HG02642 (cell line): ENCODE data around the gene IGHMBP2.
"Not testable (repeated sequence)": the region's sequence is repeated elsewhere in the genome, so short reads cannot be mapped to it uniquely, and the experiment has no call there.

Experiments used
- ATAC-seq: cut with Tn5 transposase; IDR thresholded peaks from one replicate; pipeline ENCODE4 v1.9.1; 2021; ENCODE audit warnings: mild to moderate bottlenecking; ENCODE audit not compliant: unreplicated experiment, poor library complexity

The IGHMBP2 gene

GRCh38 chr11:68903288-68904247 is at the start of gene IGHMBP2, which contains the start of gene MRPL21:
Gene IGHMBP2 (plus strand): TSS chr11:68903891. CDS start chr11:68903953, 62 bp downstream.
Gene MRPL21 (minus strand): TSS chr11:68903832. CDS start chr11:68903810, 22 bp downstream.
- ATAC-seq = peak; percentile 87

GRCh38 chr11:68854273-68854958 is 49.3 kb upstream of the IGHMBP2 start:
- ATAC-seq = no peak

GRCh38 chr11:68855205-68855981 is 48.3 kb upstream of the IGHMBP2 start:
- ATAC-seq = no peak

GRCh38 chr11:68856425-68857030 is 47.2 kb upstream of the IGHMBP2 start:
- not testable (repeated sequence) for ATAC-seq

GRCh38 chr11:68857037-68857586 is 46.6 kb upstream of the IGHMBP2 start:
- no peak for ATAC-seq

DNA sequence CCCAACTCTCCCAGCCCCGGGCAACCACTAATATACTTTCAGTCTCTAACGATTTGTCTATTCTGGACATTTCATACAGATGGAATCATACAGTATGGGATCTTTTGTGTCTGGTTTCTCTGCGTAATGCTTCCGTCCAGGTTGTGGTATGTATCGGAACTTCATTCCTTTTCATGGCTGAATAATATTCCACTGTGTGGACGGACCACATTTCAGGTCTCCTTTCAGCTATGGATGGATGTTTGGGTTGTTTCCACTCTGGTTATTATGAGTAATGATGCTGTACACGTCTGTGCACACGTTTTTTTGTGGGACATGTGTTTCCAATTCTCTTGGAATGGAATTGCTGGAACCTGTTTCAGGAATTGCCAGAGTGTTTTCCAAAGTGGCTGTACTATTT is 44.6 kb upstream of the IGHMBP2 start:
- ATAC-seq = no peak

GRCh38 chr11:68862421-68862820 is 41.3 kb upstream of the IGHMBP2 start:
- no peak for ATAC-seq

DNA sequence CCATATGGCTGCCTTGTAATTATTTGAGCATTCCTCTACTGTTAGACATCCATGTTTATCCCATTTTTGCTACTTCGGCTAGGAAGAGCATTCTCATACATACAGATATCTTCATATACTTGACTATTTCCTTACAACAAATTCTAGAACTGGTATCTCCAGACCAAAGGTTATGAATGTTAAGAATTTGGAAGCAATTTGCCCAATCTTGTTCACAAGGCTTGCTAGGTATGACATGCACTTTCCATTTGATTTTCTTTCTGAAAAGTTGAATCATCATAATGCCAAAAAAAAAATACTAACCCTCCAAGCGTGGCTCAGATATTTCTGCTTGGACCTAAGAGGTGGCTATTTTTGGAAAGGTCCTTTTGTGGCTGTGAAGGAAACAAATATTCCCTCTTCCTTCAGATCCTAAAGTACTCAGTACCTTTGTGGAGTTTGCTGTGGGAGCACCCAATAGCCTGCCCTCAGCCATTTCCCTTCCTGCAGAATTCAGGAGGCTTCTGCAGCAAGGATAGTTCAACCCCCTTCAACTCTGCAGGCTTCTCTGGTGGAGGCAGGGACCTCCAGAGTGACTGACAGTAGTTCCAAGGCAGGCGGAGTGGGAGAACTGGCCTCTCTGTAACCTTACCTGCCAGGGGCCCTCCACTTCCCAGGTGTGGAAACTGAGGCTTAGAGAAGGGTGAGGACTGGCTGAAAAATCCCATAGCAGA is 40.0 kb upstream of the IGHMBP2 start:
- no peak for ATAC-seq

- ATAC-seq = no peak
These were observed 38.5 kb upstream of the IGHMBP2 start for GRCh38 chr11:68865241-68865640.

DNA sequence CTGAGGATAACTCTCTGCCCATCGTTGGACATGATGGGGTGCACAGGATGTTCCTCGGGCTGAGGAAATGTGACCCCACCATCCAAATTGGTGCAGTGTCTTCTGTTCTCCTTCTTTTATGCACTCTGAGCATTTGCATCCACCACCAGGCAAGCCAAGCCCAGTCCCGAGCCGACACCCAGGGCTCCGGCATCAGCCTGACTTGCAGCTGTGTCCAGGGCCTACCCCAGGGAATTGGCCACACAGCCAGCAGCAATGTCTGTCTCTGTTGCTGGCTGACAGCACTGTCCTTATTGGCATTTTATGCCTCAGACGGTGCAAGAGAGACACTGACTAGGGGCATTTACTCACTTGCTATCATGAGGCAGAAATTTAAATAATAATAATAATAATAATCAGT is 36.6 kb upstream of the IGHMBP2 start:
- no peak for ATAC-seq

GRCh38 chr11:68868221-68868835 is 35.4 kb upstream of the IGHMBP2 start:
- ATAC-seq = no peak

DNA sequence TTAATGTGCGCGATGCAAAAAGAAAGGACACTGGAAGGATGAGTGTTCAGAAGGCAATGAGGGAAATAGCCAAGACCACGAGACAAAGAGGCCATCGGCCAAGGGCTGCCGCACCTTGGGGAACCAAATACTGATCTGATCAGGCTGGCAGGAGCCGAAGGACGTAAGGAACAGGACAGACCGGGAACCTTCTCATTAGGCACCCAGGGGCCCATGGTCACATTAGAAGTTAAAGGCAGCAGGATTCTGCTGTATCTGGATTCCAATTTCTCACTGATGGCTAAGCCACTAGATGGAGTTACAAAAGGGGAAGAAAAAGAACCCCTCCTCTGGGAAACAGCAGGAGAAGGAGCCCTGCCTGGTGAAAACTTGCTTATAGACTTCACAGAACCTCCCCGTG is 33.2 kb upstream of the IGHMBP2 start:
- ATAC-seq = no peak

GRCh38 chr11:68872216-68873003 is 31.3 kb upstream of the IGHMBP2 start:
- no peak for ATAC-seq

- ATAC-seq = no peak
These were observed 25.7 kb upstream of the IGHMBP2 start for GRCh38 chr11:68878022-68878421.

DNA sequence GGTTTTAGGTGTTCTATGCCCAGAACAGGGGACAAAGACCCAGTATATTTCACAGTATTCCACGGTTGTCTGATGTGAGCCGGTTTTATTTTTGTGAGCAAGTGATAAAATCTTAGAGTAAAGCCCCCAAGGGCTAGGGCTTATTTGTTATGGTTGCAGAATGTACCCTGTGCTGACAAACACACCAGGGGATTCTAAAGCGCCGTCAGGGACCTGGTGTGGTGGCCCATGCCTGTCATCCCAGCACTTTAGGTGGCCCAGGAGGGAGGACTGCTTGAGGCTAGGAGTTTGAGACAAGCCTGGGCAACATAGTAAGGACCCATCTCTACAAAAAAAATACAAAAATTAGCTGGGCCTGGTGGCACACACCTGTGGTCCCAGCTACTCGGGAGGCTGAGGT is 22.8 kb upstream of the IGHMBP2 start:
- ATAC-seq = no peak

DNA sequence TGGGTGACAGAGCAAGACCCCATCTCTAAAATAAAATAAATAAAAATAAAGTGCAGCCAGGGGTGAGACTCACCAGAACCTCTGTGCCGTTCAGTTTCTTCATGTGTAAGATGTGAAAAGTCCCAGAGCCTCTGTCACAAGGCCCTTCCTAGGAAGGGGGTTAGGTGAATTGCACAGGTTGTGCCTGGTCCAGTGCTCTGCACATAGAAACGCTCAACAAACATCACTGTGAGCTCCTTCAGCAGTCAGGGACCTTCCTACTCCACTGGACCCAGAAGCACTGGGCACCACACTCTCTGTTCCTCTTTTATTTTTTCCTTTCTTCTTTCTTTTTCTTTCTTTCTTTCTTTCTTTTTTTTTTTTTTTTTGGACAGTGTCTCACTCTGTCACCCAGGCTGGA is 22.4 kb upstream of the IGHMBP2 start:
- no peak for ATAC-seq

GRCh38 chr11:68882391-68882790 is 21.3 kb upstream of the IGHMBP2 start:
- no peak for ATAC-seq

DNA sequence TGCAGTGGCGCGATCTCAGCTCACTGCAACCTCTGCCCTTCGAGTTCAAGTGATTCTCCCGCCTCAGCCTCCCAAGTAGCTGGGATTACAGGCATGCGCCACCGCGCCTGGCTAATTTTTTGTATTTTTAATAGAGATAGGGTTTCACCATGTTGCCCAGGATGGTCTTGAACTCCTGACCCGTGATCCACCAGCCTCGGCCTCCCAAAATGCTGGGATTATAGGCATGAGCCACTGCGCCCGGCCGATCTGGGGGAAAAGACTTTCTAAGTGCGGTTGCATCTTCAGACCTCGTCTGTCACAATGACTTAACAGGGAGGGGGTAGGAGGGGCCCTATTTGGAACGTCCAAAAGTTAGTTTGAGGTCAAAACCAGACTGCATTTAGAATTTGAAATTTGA is 18.9 kb upstream of the IGHMBP2 start:
- ATAC-seq = not testable (repeated sequence)
